Adrenal gland (tissue), 12 donors: ENCODE results near the gene PDCD1. TPM values are rescaled to one million over a fixed set of nuclear protein-coding genes. Genes with fewer than 3 reads are reported as not detected.
A peak's percentile ranks its signal among the peaks of the same experiment; 100 is the strongest.

Experiments used
- DNase-seq, 7 donors: peaks; one replicate each; pipeline ENCODE4 v3.0.0-alpha.2; 2019 to 2020
- H3K27ac ChIP-seq, 5 donors: fragments of 200-600 bp; sonication (generic) in 4 of 5; 1 replicate in 3 of 5; 2 replicates in 2 of 5; pipeline versions ENCODE4 v1.5.1 to v1.8.0; 2016 to 2020; ENCODE audit warnings: mild to moderate bottlenecking in 1 of 5
- H3K27me3 ChIP-seq: fragments of 200-600 bp; 2 replicates; pipeline ENCODE4 v1.8.0; 2021
- H3K36me3 ChIP-seq, 2 donors: fragments of 200-600 bp; replicated peaks in 1 of 2; 1 replicate in 1 of 2; 2 replicates in 1 of 2; pipeline versions ENCODE4 v1.5.1 to v1.8.0; 2018 to 2022
- H3K4me1 ChIP-seq, 2 donors: fragments of 200-600 bp; replicated peaks in 1 of 2; 1 replicate in 1 of 2; 2 replicates in 1 of 2; pipeline versions ENCODE4 v1.5.1 to v1.8.0; 2018 to 2021
- H3K4me3 ChIP-seq, 4 donors: fragments of 200-600 bp; sonication (generic) in 3 of 4; one replicate each; pipeline ENCODE4 v1.5.1; 2016 to 2018
- H3K9me3 ChIP-seq, 3 donors: fragments of 200-600 bp; sonication (generic) in 1 of 3; replicated peaks in 1 of 3; 1 replicate in 2 of 3; 2 replicates in 1 of 3; pipeline versions ENCODE4 v1.5.1 to v1.8.0; 2016 to 2021
- POLR2A ChIP-seq, 2 donors: fragments of 450-650 bp; IDR thresholded peaks; one replicate each; pipeline ENCODE4 v1.6.1; 2017; ENCODE audit warnings: antibody characterized with exemption in 2 of 2, mild to moderate bottlenecking in 2 of 2, moderate library complexity in 1 of 2
- WGBS, 4 donors: extraction: QIAGEN DNeasy Blood & Tissue Kit in 2 of 4; methylation state at CpG; one replicate each; pipeline versions ENCODE4 v1.1.5 to v1.1.7; 2013 to 2017; 5-methylcytosine and 5-hydroxymethylcytosine counted together
- intact Hi-C, 2 donors: fragments of 100-400 bp; cut with DNase I; formaldehyde crosslinking; loops; one replicate each; pipeline versions ENCODE4 v1.14.1 to v1.15.0; 2022 to 2023
- polyA plus RNA-seq, 3 donors: library from polyadenylated mRNA; stranded (reverse); fragments of 200-250 nt in 2 of 3; fragments of 350-450 nt in 1 of 3; fragmentation: Illumina TruSeq in 1 of 3; extraction: RNeasy Lipid Tissue Mini Kit (QIAGEN cat#74804) in 1 of 3; gene quantifications; one replicate each; pipeline ENCODE4 v1.2.3, GENCODE V29; 2013 to 2014
- total RNA-seq, 9 donors: library from RNA; depleted of rRNA in 4 of 9; stranded (reverse); fragments of >200 nt in 4 of 9; fragments of 120-200 nt in 1 of 9; fragmentation: NEBNext Ultra II Directional in 1 of 9; extraction: Animal tissue kit (Norgen Biotek cat#: 25700) in 1 of 9; gene quantifications; one replicate each; pipeline versions ENCODE4 v1.1.0 to v1.2.4, GENCODE V29; 2013 to 2023
- TF ChIP-seq, protein P1 (sequence below), 6 experiments: fragments of 450-650 bp in 4 of 6; fragments of 200-600 bp in 2 of 6; sonication (generic) in 1 of 6; IDR thresholded peaks; 1 replicate in 5 of 6; 2 replicates in 1 of 6; pipeline versions ENCODE4 v1.5.1 to v1.8.0; 2016 to 2021; ENCODE audit warnings: antibody characterized with exemption in 6 of 6, mild to moderate bottlenecking in 2 of 6, moderate library complexity in 1 of 6
- donor health status: healthy with polysubstance abuse.
- donor health status: Bipolar disorder and iron deficiency.
- donor health status: DM: yes; HTN: yes; CAD: no.
- donor health status: DM: no; HTN: no; CAD: no.
- donor health status: DM: no; HTN: no; CAD: no.
- donor health status: DM: yes; HTN: yes; CAD: no.

Gene PDCD1
- total and polyA plus RNA-seq, 12 donors = 0.23 to 2.0 (median 0.45) TPM; not detected in 4

DNA sequence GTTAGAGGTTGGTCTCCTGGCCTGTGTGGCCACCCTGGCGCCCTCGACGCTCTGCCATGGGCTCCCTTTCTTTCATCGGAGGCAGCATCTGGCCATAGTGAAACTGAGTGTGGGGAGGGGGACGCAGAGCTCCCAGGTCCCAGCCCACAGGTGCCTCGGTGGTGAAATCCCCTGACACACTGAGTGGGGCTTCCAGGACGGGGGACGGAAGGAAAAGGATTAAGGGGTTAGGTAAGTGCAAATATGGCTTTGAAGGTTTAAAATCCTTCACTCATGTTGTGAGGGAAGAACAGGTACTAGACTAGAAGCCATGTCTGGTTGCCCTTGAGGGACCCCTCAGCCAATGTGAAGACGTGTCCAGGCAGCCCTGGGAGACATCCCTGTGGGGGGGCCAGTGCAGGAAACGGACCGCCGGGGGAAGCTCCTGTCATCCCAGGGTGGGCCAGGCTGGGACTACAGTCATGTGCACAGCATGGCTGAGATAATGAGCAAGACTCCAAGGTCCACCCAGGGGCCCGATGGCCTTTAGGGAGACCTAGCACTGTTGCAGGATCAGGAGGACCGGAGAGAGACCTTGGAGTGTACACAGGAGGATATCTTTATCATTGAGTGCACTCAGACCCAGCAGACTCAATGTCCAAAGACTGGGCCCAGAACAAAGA, 47.2 kb upstream of the PDCD1 start:
- Histone ChIP-seq H3K4me3 (no peak overlapping the region), H3K36me3 (no peaks in the 10 kb centered on the region), H3K4me1 (no peaks in the 10 kb centered on the region), H3K9me3 (no peaks in the 10 kb centered on the region), H3K27ac (peak overlapping the region in 1 of 5 donors; percentile 10), H3K27me3 (no peaks in the 10 kb centered on the region)
- WGBS, 4 donors = 86 to 92% (median 90%) methylated on average over 13 to 14 of the region's 14 CpGs
- peak in 1 of 7 donors; percentile 20 for DNase-seq
- TF ChIP-seq, protein P1, sequence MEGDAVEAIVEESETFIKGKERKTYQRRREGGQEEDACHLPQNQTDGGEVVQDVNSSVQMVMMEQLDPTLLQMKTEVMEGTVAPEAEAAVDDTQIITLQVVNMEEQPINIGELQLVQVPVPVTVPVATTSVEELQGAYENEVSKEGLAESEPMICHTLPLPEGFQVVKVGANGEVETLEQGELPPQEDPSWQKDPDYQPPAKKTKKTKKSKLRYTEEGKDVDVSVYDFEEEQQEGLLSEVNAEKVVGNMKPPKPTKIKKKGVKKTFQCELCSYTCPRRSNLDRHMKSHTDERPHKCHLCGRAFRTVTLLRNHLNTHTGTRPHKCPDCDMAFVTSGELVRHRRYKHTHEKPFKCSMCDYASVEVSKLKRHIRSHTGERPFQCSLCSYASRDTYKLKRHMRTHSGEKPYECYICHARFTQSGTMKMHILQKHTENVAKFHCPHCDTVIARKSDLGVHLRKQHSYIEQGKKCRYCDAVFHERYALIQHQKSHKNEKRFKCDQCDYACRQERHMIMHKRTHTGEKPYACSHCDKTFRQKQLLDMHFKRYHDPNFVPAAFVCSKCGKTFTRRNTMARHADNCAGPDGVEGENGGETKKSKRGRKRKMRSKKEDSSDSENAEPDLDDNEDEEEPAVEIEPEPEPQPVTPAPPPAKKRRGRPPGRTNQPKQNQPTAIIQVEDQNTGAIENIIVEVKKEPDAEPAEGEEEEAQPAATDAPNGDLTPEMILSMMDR (IDR thresholded peaks at IDR 0.05) = no peak
- TF ChIP-seq POLR2A (IDR thresholded peaks at IDR 0.05) = no peak
- intact Hi-C loops = no loop called here

DNA sequence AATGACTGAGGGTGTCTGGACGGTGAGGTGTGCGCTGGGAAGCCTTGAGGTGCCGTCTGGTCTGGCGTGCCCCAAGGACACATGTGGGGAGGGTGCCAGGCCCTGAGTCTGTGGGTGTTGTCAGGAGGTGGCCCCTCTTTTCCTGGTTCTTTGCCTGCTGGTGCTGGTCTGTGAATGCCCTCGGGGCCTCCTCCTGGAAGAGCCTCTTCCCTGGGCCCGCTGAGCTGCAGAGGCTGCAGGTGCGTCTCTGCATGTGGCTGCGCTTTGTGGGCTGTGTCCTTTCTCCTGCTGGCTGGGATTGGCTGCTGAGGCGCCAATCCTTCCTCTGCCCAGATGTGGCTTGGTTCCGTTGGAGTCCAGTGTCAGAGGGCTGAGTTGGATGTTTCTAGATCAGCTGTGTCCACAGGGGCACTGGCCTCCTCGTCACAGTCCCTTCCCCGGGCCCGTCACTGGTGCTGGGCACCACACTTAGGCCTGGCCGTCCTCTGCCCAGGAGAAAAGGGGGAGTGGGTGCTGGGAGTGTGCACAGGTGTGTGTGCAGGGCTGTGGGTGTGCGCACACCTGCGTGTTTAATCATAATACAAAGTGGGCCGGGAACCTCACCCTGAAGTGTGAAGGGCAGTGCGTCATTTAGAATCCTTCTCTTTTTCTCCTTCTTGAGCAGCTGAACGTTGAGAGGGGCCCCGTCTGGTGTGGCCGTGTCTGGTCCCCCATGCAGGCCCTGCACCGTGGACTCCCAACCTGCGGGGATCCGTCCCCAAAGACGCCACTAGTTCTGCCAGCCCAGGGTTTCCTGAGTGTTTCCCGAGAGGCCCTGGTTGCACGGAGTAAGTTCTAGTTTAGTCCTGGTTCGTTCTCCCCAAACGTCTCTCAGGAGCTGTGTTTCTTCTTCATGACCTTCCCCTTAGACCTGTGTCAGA, 46.4 kb upstream of the PDCD1 start:
- intact Hi-C loops = no loop called here
- TF ChIP-seq, protein P1 (IDR thresholded peaks at IDR 0.05) = no peak
- no peak for TF ChIP-seq POLR2A (IDR thresholded peaks at IDR 0.05)
- Histone ChIP-seq H3K9me3 (no peaks in the 10 kb centered on the region), H3K36me3 (no peaks in the 10 kb centered on the region), H3K27me3 (no peaks in the 10 kb centered on the region), H3K27ac (no peak overlapping the region), H3K4me1 (no peaks in the 10 kb centered on the region), H3K4me3 (no peak overlapping the region)
- DNase-seq = peak in 2 of 7 donors; percentile 20 to 45
- WGBS, 4 donors = 87 to 94% (median 88%) methylated on average over 22 to 29 of the region's 29 CpGs

DNA sequence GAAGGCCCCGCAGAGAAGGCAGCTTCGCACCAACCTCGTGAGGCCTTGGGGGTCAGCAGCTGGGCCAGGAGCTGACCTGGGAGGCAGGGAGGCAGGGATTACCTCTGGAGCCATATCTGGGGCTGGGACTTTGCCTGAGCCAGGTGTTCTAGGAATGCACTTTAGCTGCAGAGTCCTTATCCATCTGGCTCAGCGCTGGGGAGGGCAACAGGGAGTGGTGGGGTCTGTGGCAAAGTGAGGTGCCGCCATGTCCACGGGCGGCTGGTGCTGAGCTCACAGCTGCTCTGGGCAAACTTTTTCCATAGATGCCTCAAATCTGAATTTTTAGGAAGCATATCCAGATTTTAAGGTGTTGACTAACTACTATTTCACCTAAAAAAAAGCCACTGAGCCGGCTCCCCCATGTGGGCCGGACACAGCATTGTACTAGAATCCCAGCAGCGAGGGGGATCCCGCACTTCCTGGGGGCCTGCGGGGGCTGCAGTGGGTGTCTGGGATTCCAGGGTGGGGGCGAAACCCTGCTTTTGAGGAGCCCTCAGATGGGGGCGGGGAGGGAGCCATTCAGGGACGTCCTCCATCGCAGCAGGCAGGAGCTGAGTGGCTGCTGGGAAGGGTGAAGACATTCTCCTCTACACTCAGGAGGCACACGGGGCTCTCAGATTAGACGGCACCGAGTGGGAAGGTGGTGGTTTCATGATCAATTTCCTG, 45.5 kb upstream of the PDCD1 start:
- Histone ChIP-seq H3K27me3 (no peaks in the 10 kb centered on the region), H3K9me3 (no peaks in the 10 kb centered on the region), H3K4me3 (no peak overlapping the region), H3K36me3 (no peaks in the 10 kb centered on the region), H3K27ac (no peak overlapping the region), H3K4me1 (no peaks in the 10 kb centered on the region)
- intact Hi-C loops = no loop called here
- TF ChIP-seq, protein P1 (IDR thresholded peaks at IDR 0.05) = no peak
- TF ChIP-seq POLR2A (IDR thresholded peaks at IDR 0.05) = no peak
- DNase-seq = peak in 2 of 7 donors; percentile 19 to 42
- 78 to 88% (median 83%) methylated on average over 12 to 19 of the region's 19 CpGs for WGBS, 4 donors
